ACC112 (cell line): Measurements from ENCODE around the gene SLC12A7.
"Not testable (repeated sequence)": the region's sequence is repeated elsewhere in the genome, so short reads cannot be mapped to it uniquely, and the experiment has no call there.

Source experiments
- H2AFZ ChIP-seq: fragments of 200-600 bp; sonication (generic); one replicate; pipeline ENCODE4 v1.6.0; 2017; ENCODE audit warnings: antibody characterized with exemption, low read length; ENCODE audit not compliant: unreplicated experiment
- H3K27ac ChIP-seq: fragments of 200-600 bp; sonication (generic); 2 replicates; pipeline ENCODE4 v1.5.1; 2014; ENCODE audit warnings: low read depth, mild to moderate bottlenecking, antibody characterized with exemption, low read length, moderate library complexity
- H3K27me3 ChIP-seq: fragments of 200-600 bp; sonication (generic); 2 replicates; pipeline ENCODE4 v1.6.1; 2014; ENCODE audit warnings: mild to moderate bottlenecking, antibody characterized with exemption, low read length, moderate library complexity, mixed read lengths; ENCODE audit not compliant: insufficient read depth
- H3K36me3 ChIP-seq: fragments of 200-600 bp; sonication (generic); 2 replicates; pipeline ENCODE4 v1.6.1; 2016; ENCODE audit warnings: mild to moderate bottlenecking, antibody characterized with exemption, low read length, moderate library complexity, mixed read lengths; ENCODE audit not compliant: insufficient read depth
- H3K4me1 ChIP-seq: fragments of 200-600 bp; sonication (generic); one replicate; pipeline ENCODE4 v1.6.1; 2016; ENCODE audit warnings: low read length, mixed read lengths; ENCODE audit not compliant: insufficient read depth, unreplicated experiment, control insufficient read depth
- H3K4me3 ChIP-seq: fragments of 200-600 bp; sonication (generic); 2 replicates; pipeline ENCODE4 v1.5.1; 2014; ENCODE audit warnings: mild to moderate bottlenecking, low read depth, low read length
- H3K79me2 ChIP-seq: fragments of 200-600 bp; sonication (generic); one replicate; pipeline ENCODE4 v1.6.0; 2016; ENCODE audit warnings: low read length; ENCODE audit not compliant: control insufficient read depth, unreplicated experiment, insufficient read depth

Gene SLC12A7

GRCh38 chr5:1111727-1112289 is at the start of gene SLC12A7:
Gene SLC12A7 (minus strand): TSS chr5:1112063. CDS start chr5:1111991, 72 bp downstream.
- H3K27me3 ChIP-seq, result no peaks in the 10 kb centered on the region
- no peak within 1 kb of the TSS for H3K27ac ChIP-seq
- peak within 1 kb of the TSS; percentile 88 for H3K4me3 ChIP-seq
- peaks cover 15% of the 10 kb centered on the region for H3K79me2 ChIP-seq
- no peak within 1 kb of the TSS for H2AFZ ChIP-seq
- no peaks in the 10 kb centered on the region for H3K36me3 ChIP-seq
- H3K4me1 ChIP-seq, result peaks cover 4% of the 10 kb centered on the region

GRCh38 chr5:1161108-1161832 is 49.4 kb upstream of the SLC12A7 start:
- no peaks in the 10 kb centered on the region for H3K36me3 ChIP-seq
- no peaks in the 10 kb centered on the region for H3K79me2 ChIP-seq
- H2AFZ ChIP-seq, result no peak overlapping the region
- peaks cover 3% of the 10 kb centered on the region for H3K4me1 ChIP-seq
- H3K4me3 ChIP-seq, result no peak overlapping the region
- no peak overlapping the region for H3K27ac ChIP-seq
- peaks cover 25% of the 10 kb centered on the region for H3K27me3 ChIP-seq

GRCh38 chr5:1159774-1160406 is 48.0 kb upstream of the SLC12A7 start:
- no peak overlapping the region for H3K27ac ChIP-seq

DNA sequence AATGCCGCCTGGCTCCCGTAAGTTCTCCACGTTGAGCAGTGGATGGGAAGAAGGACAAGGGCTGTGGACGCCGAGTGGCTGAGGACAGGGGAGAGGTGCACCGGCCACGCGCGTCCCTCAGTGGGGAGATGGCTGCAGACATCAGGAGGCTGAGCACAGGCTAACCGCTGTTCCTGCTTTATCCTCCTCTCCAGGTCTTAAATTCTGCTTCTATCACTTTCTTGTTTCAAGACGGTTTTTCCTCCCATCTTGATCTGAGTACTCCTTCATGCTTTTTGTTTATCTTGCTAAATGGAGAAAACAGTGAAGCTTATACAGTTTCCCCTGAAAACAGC is 47.4 kb upstream of the SLC12A7 start:
- H3K4me1 ChIP-seq, result peaks cover 3% of the 10 kb centered on the region
- H3K27ac ChIP-seq, result no peak overlapping the region
- peaks cover 41% of the 10 kb centered on the region for H3K27me3 ChIP-seq
- H3K36me3 ChIP-seq, result no peaks in the 10 kb centered on the region
- H3K4me3 ChIP-seq, result no peak overlapping the region
- no peaks in the 10 kb centered on the region for H3K79me2 ChIP-seq
- H2AFZ ChIP-seq, result no peak overlapping the region

More at GRCh38 chr5:1159774-1160406, 48.0 kb upstream of the SLC12A7 start:
- no peaks in the 10 kb centered on the region for H3K36me3 ChIP-seq
- peaks cover 3% of the 10 kb centered on the region for H3K4me1 ChIP-seq
- H2AFZ ChIP-seq, result no peak overlapping the region
- H3K27me3 ChIP-seq, result peaks cover 35% of the 10 kb centered on the region
- no peak overlapping the region for H3K4me3 ChIP-seq
- no peaks in the 10 kb centered on the region for H3K79me2 ChIP-seq

DNA sequence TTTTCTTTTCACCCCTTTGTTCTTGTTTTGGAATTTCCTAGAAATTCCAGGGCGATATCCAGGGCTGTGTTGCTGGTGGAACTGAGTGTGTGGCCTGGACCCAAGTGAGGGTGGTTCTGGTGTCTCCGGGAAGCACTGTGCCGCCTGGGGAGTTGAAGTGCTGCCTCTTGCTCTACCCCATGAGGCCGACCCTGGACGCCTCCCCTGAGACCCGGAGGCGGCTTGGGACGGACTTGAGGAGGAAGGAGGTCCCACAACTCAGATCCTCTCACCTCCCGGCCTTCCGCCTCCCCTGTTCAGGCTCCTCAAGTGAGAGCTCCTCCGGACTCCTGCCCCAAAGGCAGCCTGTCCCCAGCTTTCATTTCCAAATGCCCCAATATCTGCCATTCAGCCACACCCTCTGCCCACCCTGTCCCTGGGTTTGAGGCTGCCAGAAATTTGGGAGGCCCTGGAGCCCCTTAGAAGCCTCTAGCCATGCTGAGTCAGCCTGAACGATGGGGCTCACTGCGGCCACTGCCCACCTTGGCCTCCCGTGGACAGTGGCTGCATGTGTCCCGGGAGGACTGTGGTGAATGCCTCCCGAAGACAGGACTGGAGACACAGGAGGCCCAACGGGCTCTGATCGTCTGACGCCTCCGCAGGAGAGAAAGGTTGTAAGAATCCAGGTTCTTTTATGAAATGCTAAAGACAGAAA is 46.9 kb upstream of the SLC12A7 start:
- Histone ChIP-seq H3K4me3 (no peak overlapping the region), H2AFZ (no peak overlapping the region), H3K27ac (no peak overlapping the region), H3K36me3 (no peaks in the 10 kb centered on the region), H3K4me1 (peaks cover 3% of the 10 kb centered on the region), H3K79me2 (no peaks in the 10 kb centered on the region), H3K27me3 (peaks cover 46% of the 10 kb centered on the region)

DNA sequence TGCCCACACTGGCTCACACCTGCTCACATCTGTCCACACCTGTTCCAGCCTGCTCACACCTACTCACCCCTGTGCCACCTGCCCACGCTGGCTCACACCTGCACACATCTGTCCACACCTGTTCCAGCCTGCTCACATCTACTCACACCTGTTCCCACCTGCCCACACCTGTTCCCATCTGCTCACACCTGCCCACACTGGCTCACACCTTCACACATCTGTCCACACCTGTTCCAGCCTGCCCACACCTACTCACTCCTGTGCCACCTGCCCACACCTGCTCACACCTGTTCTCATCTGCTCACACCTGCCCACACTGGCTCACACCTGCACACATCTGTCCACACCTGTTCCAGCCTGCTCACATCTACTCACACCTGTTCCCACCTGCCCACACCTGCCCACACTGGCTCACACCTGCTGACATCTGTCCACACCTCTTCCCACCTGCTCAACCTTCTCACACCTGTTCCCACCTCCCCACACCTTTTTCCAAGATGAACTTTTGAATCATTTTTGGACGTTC is 45.7 kb upstream of the SLC12A7 start:
- H2AFZ ChIP-seq, H3K4me3 ChIP-seq, H3K79me2 ChIP-seq, H3K4me1 ChIP-seq, H3K36me3 ChIP-seq, H3K27ac ChIP-seq: not testable (repeated sequence)
- peaks cover 58% of the 10 kb centered on the region for H3K27me3 ChIP-seq

GRCh38 chr5:1156754-1157460 is 45.0 kb upstream of the SLC12A7 start:
- peaks cover 3% of the 10 kb centered on the region for H3K4me1 ChIP-seq
- no peaks in the 10 kb centered on the region for H3K36me3 ChIP-seq
- H3K79me2 ChIP-seq, result no peaks in the 10 kb centered on the region
- H3K4me3 ChIP-seq, result no peak overlapping the region
- no peak overlapping the region for H2AFZ ChIP-seq
- H3K27ac ChIP-seq, result no peak overlapping the region
- H3K27me3 ChIP-seq, result peaks cover 63% of the 10 kb centered on the region

- H3K27ac ChIP-seq, result no peak overlapping the region
Observed at GRCh38 chr5:1156033-1156753, 44.3 kb upstream of the SLC12A7 start.

DNA sequence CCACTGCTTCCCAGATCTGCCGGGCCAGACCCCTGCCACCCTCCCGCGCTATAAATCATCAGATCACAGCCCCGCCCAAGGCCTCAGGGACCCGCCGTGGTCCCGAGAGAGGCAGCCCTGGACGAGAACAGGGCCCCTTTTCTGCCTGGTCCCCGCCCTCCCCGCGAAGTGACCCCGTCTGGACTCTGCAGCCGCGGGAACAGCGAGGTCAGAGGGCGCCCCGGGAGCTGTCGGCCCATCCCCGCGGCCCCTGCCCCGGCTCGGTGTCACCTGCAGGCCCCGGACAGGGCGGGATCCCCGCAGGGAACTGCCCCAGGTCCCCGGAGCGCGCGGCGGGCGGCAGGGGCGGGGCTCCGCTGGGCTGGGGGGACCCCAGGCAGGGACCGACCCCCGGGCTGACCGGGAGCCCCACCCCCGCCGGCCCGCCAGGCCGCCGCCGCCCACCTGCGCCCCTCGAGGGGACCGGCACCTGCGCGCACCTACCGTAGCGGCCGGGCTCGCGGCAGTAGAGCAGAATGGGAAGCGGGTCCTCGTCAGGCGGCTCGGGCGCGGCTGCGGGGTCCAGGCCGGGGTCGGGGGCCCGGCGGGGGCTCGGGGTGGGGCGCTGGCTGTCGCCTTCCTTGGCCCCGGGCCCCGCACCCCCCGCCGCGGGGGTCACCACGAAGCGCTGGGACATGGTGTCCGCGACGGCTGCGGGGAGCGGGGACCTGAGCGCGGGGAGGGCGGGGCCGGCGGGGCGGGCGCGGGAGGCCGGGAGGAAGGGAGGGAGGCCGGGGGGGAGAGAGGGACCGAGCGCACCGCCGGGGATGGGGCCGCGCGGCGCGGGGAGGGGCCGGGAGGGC is 43.5 kb upstream of the SLC12A7 start:
- Histone ChIP-seq H2AFZ (no peak overlapping the region), H3K4me3 (no peak overlapping the region), H3K36me3 (no peaks in the 10 kb centered on the region), H3K27me3 (peaks cover 69% of the 10 kb centered on the region), H3K79me2 (no peaks in the 10 kb centered on the region), H3K27ac (no peak overlapping the region), H3K4me1 (no peaks in the 10 kb centered on the region)

More at GRCh38 chr5:1156033-1156753, 44.3 kb upstream of the SLC12A7 start:
- Histone ChIP-seq H3K4me1 (peaks cover under 1% of the 10 kb centered on the region), H3K79me2 (no peaks in the 10 kb centered on the region), H2AFZ (no peak overlapping the region), H3K27me3 (peaks cover 65% of the 10 kb centered on the region), H3K4me3 (no peak overlapping the region), H3K36me3 (no peaks in the 10 kb centered on the region)
